Adrenal gland (tissue), 12 donors: ENCODE measurements around the gene HM13. TPM values are rescaled to one million over a fixed set of nuclear protein-coding genes. Genes with fewer than 3 reads are reported as not detected.
A peak's percentile ranks its signal among the peaks of the same experiment; 100 is the strongest.

ENCODE experiments used
- DNase-seq, 7 donors: peaks; one replicate each; pipeline ENCODE4 v3.0.0-alpha.2; 2019 to 2020
- H3K27ac ChIP-seq, 5 donors: fragments of 200-600 bp; sonication (generic) in 4 of 5; 1 replicate in 3 of 5; 2 replicates in 2 of 5; pipeline versions ENCODE4 v1.5.1 to v1.8.0; 2016 to 2020; ENCODE audit warnings: mild to moderate bottlenecking in 1 of 5
- H3K27me3 ChIP-seq: fragments of 200-600 bp; 2 replicates; pipeline ENCODE4 v1.8.0; 2021
- H3K36me3 ChIP-seq, 2 donors: fragments of 200-600 bp; replicated peaks in 1 of 2; 1 replicate in 1 of 2; 2 replicates in 1 of 2; pipeline versions ENCODE4 v1.5.1 to v1.8.0; 2018 to 2022
- H3K4me1 ChIP-seq, 2 donors: fragments of 200-600 bp; replicated peaks in 1 of 2; 1 replicate in 1 of 2; 2 replicates in 1 of 2; pipeline versions ENCODE4 v1.5.1 to v1.8.0; 2018 to 2021
- H3K4me3 ChIP-seq, 4 donors: fragments of 200-600 bp; sonication (generic) in 3 of 4; one replicate each; pipeline ENCODE4 v1.5.1; 2016 to 2018
- H3K9me3 ChIP-seq, 3 donors: fragments of 200-600 bp; sonication (generic) in 1 of 3; replicated peaks in 1 of 3; 1 replicate in 2 of 3; 2 replicates in 1 of 3; pipeline versions ENCODE4 v1.5.1 to v1.8.0; 2016 to 2021
- CTCF ChIP-seq, 6 experiments: fragments of 450-650 bp in 4 of 6; fragments of 200-600 bp in 2 of 6; sonication (generic) in 1 of 6; IDR thresholded peaks; 1 replicate in 5 of 6; 2 replicates in 1 of 6; pipeline versions ENCODE4 v1.5.1 to v1.8.0; 2016 to 2021; ENCODE audit warnings: antibody characterized with exemption in 6 of 6, mild to moderate bottlenecking in 2 of 6, moderate library complexity in 1 of 6
- POLR2A ChIP-seq, 2 donors: fragments of 450-650 bp; IDR thresholded peaks; one replicate each; pipeline ENCODE4 v1.6.1; 2017; ENCODE audit warnings: antibody characterized with exemption in 2 of 2, mild to moderate bottlenecking in 2 of 2, moderate library complexity in 1 of 2
- WGBS, 4 donors: extraction: QIAGEN DNeasy Blood & Tissue Kit in 2 of 4; methylation state at CpG; one replicate each; pipeline versions ENCODE4 v1.1.5 to v1.1.7; 2013 to 2017; 5-methylcytosine and 5-hydroxymethylcytosine counted together
- intact Hi-C, 2 donors: fragments of 100-400 bp; cut with DNase I; formaldehyde crosslinking; loops; one replicate each; pipeline versions ENCODE4 v1.14.1 to v1.15.0; 2022 to 2023
- polyA plus RNA-seq, 3 donors: library from polyadenylated mRNA; stranded (reverse); fragments of 200-250 nt in 2 of 3; fragments of 350-450 nt in 1 of 3; fragmentation: Illumina TruSeq in 1 of 3; extraction: RNeasy Lipid Tissue Mini Kit (QIAGEN cat#74804) in 1 of 3; gene quantifications; one replicate each; pipeline ENCODE4 v1.2.3, GENCODE V29; 2013 to 2014
- total RNA-seq, 9 donors: library from RNA; depleted of rRNA in 4 of 9; stranded (reverse); fragments of >200 nt in 4 of 9; fragments of 120-200 nt in 1 of 9; fragmentation: NEBNext Ultra II Directional in 1 of 9; extraction: Animal tissue kit (Norgen Biotek cat#: 25700) in 1 of 9; gene quantifications; one replicate each; pipeline versions ENCODE4 v1.1.0 to v1.2.4, GENCODE V29; 2013 to 2023
- donor health status: healthy with polysubstance abuse.
- donor health status: Bipolar disorder and iron deficiency.
- donor health status: DM: yes; HTN: yes; CAD: no.
- donor health status: DM: no; HTN: no; CAD: no.
- donor health status: DM: no; HTN: no; CAD: no.
- donor health status: DM: yes; HTN: yes; CAD: no.

The HM13 gene
- total and polyA plus RNA-seq, 12 donors: 48.5 to 356 (median 157) TPM

- Histone ChIP-seq H3K9me3 (no peaks in the 10 kb centered on the region), H3K27me3 (no peaks in the 10 kb centered on the region), H3K4me1 (peaks cover 7 to 23% of the 10 kb centered on the region in 2 donors), H3K36me3 (peaks cover 0 to 52% of the 10 kb centered on the region in 2 donors), H3K4me3 (no peak overlapping the region), H3K27ac (peak overlapping the region; percentile 19 to 92 (median 77))
- intact Hi-C loops: no loop called here
- 24 to 34% (median 28%) methylated on average over 6 of the region's 6 CpGs for WGBS, 4 donors
- peak; percentile 56 to 89 (median 74) for DNase-seq
- TF ChIP-seq POLR2A (IDR thresholded peaks at IDR 0.05) (no peak), CTCF (IDR thresholded peaks at IDR 0.05) (peak; percentile 73 to 84 (median 78))
Measured at GRCh38 chr20:31560094-31560745, 46.0 kb downstream of the HM13 start.

- intact Hi-C loops: no loop called here
- WGBS, 4 donors: 42 to 49% (median 43%) methylated on average over 6 to 7 of the region's 7 CpGs
- H3K36me3 ChIP-seq: peaks cover 0 to 50% of the 10 kb centered on the region in 2 donors
Measured at GRCh38 chr20:31560746-31561598, 46.7 kb downstream of the HM13 start.

GRCh38 chr20:31562241-31562640, 48.0 kb downstream of the HM13 start:
- intact Hi-C loops: loop anchor here in 1 of 2 donors (2.0 kb wide), 1 partner anchor 51 kb away; no protein-coding TSS in a partner anchor
- 50 to 64% (median 59%) methylated on average over 1 of the region's 1 CpG for WGBS, 4 donors
- Histone ChIP-seq H3K36me3 (peaks cover 0 to 52% of the 10 kb centered on the region in 2 donors), H3K9me3 (no peaks in the 10 kb centered on the region), H3K27ac (peak overlapping the region in 2 of 5 donors; percentile 18 to 92), H3K4me1 (peaks cover 7 to 23% of the 10 kb centered on the region in 2 donors), H3K4me3 (no peak overlapping the region), H3K27me3 (no peaks in the 10 kb centered on the region)
- TF ChIP-seq CTCF (IDR thresholded peaks at IDR 0.05): no peak
- TF ChIP-seq POLR2A (IDR thresholded peaks at IDR 0.05): no peak
- no peak for DNase-seq

More at GRCh38 chr20:31560746-31561598, 46.7 kb downstream of the HM13 start:
- Histone ChIP-seq H3K27ac (peak overlapping the region; percentile 19 to 92 (median 77)), H3K27me3 (no peaks in the 10 kb centered on the region), H3K4me1 (peaks cover 7 to 23% of the 10 kb centered on the region in 2 donors), H3K9me3 (no peaks in the 10 kb centered on the region), H3K4me3 (no peak overlapping the region)
- peak; percentile 72 to 90 (median 88) for DNase-seq
- no peak for TF ChIP-seq CTCF (IDR thresholded peaks at IDR 0.05)
- no peak for TF ChIP-seq POLR2A (IDR thresholded peaks at IDR 0.05)

- 73 to 82% (median 77%) methylated on average over 6 of the region's 6 CpGs for WGBS, 4 donors
- no peak for DNase-seq
- TF ChIP-seq CTCF (IDR thresholded peaks at IDR 0.05) (no peak), POLR2A (IDR thresholded peaks at IDR 0.05) (no peak)
- Histone ChIP-seq H3K4me1 (peaks cover 7 to 26% of the 10 kb centered on the region in 2 donors), H3K27me3 (no peaks in the 10 kb centered on the region), H3K9me3 (no peaks in the 10 kb centered on the region), H3K4me3 (no peak overlapping the region), H3K36me3 (peaks cover 0 to 57% of the 10 kb centered on the region in 2 donors), H3K27ac (no peak overlapping the region)
- intact Hi-C loops: no loop called here
Measured at GRCh38 chr20:31564284-31564683, 50.0 kb downstream of the HM13 start.
